SK-N-SH (cell line): ENCODE measurements around the gene MCF2L. TPM values are rescaled to one million over a fixed set of nuclear protein-coding genes. Genes with fewer than 3 reads are reported as not detected.

Source experiments
- CTCF ChIA-PET: fragments of 300-600, 350-600 bp; formaldehyde crosslinking; extraction: SDS; loops from one replicate; lab custom pipeline; 2021; lab: Yijun Ruan, JAX
- POLR2A ChIA-PET: fragments of 350-600 bp; sonication (Branson Sonifier 250); formaldehyde crosslinking; extraction: SDS; loops from one replicate; lab custom pipeline; 2020; ENCODE audit warnings: antibody characterized with exemption, inconsistent platforms; lab: Yijun Ruan, JAX
- DNase-seq: peaks from one replicate; pipeline ENCODE4 v3.0.0; 2012
- H2AFZ ChIP-seq: fragments of 200-600 bp; sonication (generic); 2 replicates; pipeline ENCODE4 v1.8.1; 2016; ENCODE audit warnings: antibody characterized with exemption, mild to moderate bottlenecking, low read depth
- H3F3A ChIP-seq: fragments of 200-600 bp; sonication (generic); replicated peaks from 2 replicates; pipeline ENCODE3; 2016; ENCODE audit warnings: antibody characterized with exemption, mild to moderate bottlenecking; ENCODE audit not compliant: insufficient read depth
- H3K27ac ChIP-seq, 2 experiments: fragments of 200-500 bp in 1 of 2; fragments of 200-600 bp in 1 of 2; sonication (Bioruptor generic) in 1 of 2; sonication (generic), shearing (Covaris generic) in 1 of 2; 2 replicates each; pipeline versions ENCODE4 v1.5.1 to v1.6.1; 2014 to 2016; ENCODE audit warnings: low read depth in 2 of 2, inconsistent platforms in 1 of 2, low read length in 1 of 2, mild to moderate bottlenecking in 1 of 2, mixed read lengths in 1 of 2
- H3K27me3 ChIP-seq: fragments of 200-600 bp; sonication (generic), shearing (Covaris generic); 2 replicates; pipeline ENCODE4 v1.6.1; 2016; ENCODE audit warnings: mixed run types; ENCODE audit not compliant: insufficient read depth
- H3K36me3 ChIP-seq, 2 experiments: fragments of 200-500 bp in 1 of 2; fragments of 200-600 bp in 1 of 2; sonication (Bioruptor generic) in 1 of 2; sonication (generic) in 1 of 2; replicated peaks in 1 of 2; 2 replicates each; pipeline versions ENCODE3 to v1.5.1; 2014 to 2016; ENCODE audit warnings: low read length in 1 of 2, mild to moderate bottlenecking in 1 of 2; ENCODE audit not compliant: insufficient read depth in 2 of 2, control insufficient read depth in 1 of 2
- H3K4me1 ChIP-seq, 2 experiments: fragments of 200-500 bp in 1 of 2; fragments of 200-600 bp in 1 of 2; sonication (Bioruptor generic) in 1 of 2; sonication (generic), shearing (Covaris generic) in 1 of 2; 2 replicates each; pipeline versions ENCODE4 v1.5.1 to v1.6.1; 2014 to 2016; ENCODE audit warnings: low read depth in 1 of 2, low read length in 1 of 2, mixed run types in 1 of 2; ENCODE audit not compliant: insufficient read depth in 2 of 2, control insufficient read depth in 1 of 2
- H3K4me2 ChIP-seq: fragments of 200-600 bp; sonication (generic), shearing (Covaris generic); 2 replicates; pipeline ENCODE4 v1.6.1; 2017; ENCODE audit warnings: mixed run types
- H3K4me3 ChIP-seq, 2 experiments: fragments of 200-500 bp in 1 of 2; fragments of 200-600 bp in 1 of 2; sonication (Bioruptor generic) in 1 of 2; sonication (generic), shearing (Covaris generic) in 1 of 2; 2 replicates each; pipeline versions ENCODE4 v1.5.1 to v1.8.1; 2014 to 2016; ENCODE audit warnings: low read depth in 2 of 2, inconsistent platforms in 1 of 2, low read length in 1 of 2, mild to moderate bottlenecking in 1 of 2, mixed read lengths in 1 of 2, moderate library complexity in 1 of 2
- H3K79me2 ChIP-seq: fragments of 200-600 bp; sonication (generic); 2 replicates; pipeline ENCODE4 v1.8.1; 2017; ENCODE audit warnings: mild to moderate bottlenecking; ENCODE audit not compliant: insufficient read depth
- H3K9ac ChIP-seq: fragments of 200-600 bp; sonication (generic); 2 replicates; pipeline ENCODE4 v1.6.1; 2017; ENCODE audit warnings: mixed run types
- H3K9me2 ChIP-seq: fragments of 200-600 bp; sonication (generic); 2 replicates; pipeline ENCODE4 v1.6.1; 2017; ENCODE audit warnings: mixed run types
- H3K9me3 ChIP-seq: fragments of 200-600 bp; sonication (generic); 2 replicates; pipeline ENCODE4 v1.6.1; 2017; ENCODE audit warnings: mixed run types, mild to moderate bottlenecking, moderate library complexity
- H4K20me1 ChIP-seq: fragments of 200-600 bp; sonication (generic); 2 replicates; pipeline ENCODE4 v1.6.1; 2017; ENCODE audit warnings: mild to moderate bottlenecking, mixed run types; ENCODE audit not compliant: insufficient read depth
- CHD2 ChIP-seq: fragments of 150-350 bp; IDR thresholded peaks from 2 replicates; pipeline ENCODE4 v1.6.1; 2018; ENCODE audit warnings: low read length; ENCODE audit not compliant: partially characterized antibody
- ELF1 ChIP-seq: IDR thresholded peaks from 2 replicates; pipeline ENCODE4 v1.4.0; 2012
- EP300 ChIP-seq, 2 experiments: IDR thresholded peaks; 2 replicates each; pipeline versions ENCODE4 v1.4.0 to v1.6.1; 2012; ENCODE audit warnings: borderline replicate concordance in 1 of 2, low read depth in 1 of 2, low read length in 1 of 2
- FOXJ3 ChIP-seq: sonication (generic); formaldehyde crosslinking; IDR thresholded peaks from 2 replicates; pipeline ENCODE4 v1.5.1; 2020; ENCODE audit warnings: mild to moderate bottlenecking, missing genetic modification reagents
- GABPA ChIP-seq: IDR thresholded peaks from 2 replicates; pipeline ENCODE4 v1.4.0; 2012; ENCODE audit warnings: low read depth, mild to moderate bottlenecking
- JUND ChIP-seq: IDR thresholded peaks from 2 replicates; pipeline ENCODE4 v1.4.0; 2012
- NRF1 ChIP-seq: IDR thresholded peaks from 2 replicates; pipeline ENCODE4 v1.6.1; 2012; ENCODE audit warnings: low read depth, mild to moderate bottlenecking, low read length
- RAD21 ChIP-seq: IDR thresholded peaks from 2 replicates; pipeline ENCODE4 v1.6.1; 2012; ENCODE audit warnings: mild to moderate bottlenecking, low read length
- RFX5 ChIP-seq: IDR thresholded peaks from 2 replicates; pipeline ENCODE4 v1.6.1; 2012; ENCODE audit warnings: mild to moderate bottlenecking, improper control_type of control experiment, low read length
- RXRA ChIP-seq: IDR thresholded peaks from 2 replicates; pipeline ENCODE4 v1.4.0; 2012; ENCODE audit warnings: low read depth, mild to moderate bottlenecking, borderline replicate concordance
- TAF1 ChIP-seq: IDR thresholded peaks from 2 replicates; pipeline ENCODE4 v1.6.1; 2012; ENCODE audit warnings: low read depth, mild to moderate bottlenecking, low read length, moderate library complexity, borderline replicate concordance
- WGBS: methylation state at CpG from one replicate; pipeline ENCODE4 v1.1.6; 2017; ENCODE audit warnings: low lambda C conversion rate; 5-methylcytosine and 5-hydroxymethylcytosine counted together
- polyA plus RNA-seq, 3 experiments: library from polyadenylated mRNA; depleted of rRNA; stranded (reverse); fragments of >200 nt; gene quantifications; 2 replicates each; pipeline ENCODE4 v1.2.3, GENCODE V29; 2012
- TF ChIP-seq, protein P1 (sequence below): fragments of 150-350 bp; IDR thresholded peaks from 2 replicates; pipeline ENCODE4 v1.6.1; 2016; ENCODE audit warnings: mild to moderate bottlenecking, low read depth, low read length
- TF ChIP-seq, protein P2 (sequence below): IDR thresholded peaks from 2 replicates; pipeline ENCODE4; 2012
- TF ChIP-seq, protein P3 (sequence below): fragments of 200-600 bp; sonication (generic); IDR thresholded peaks from 2 replicates; pipeline ENCODE4 v1.6.1; 2017; ENCODE audit warnings: antibody characterized with exemption, mild to moderate bottlenecking, moderate library complexity
- TF ChIP-seq, protein P4 (sequence below): IDR thresholded peaks from 2 replicates; pipeline ENCODE4 v1.4.0; 2012; ENCODE audit warnings: low read depth, borderline replicate concordance
- TF ChIP-seq, protein P5 (sequence below): fragments of 150-350 bp; IDR thresholded peaks from 2 replicates; pipeline ENCODE4 v1.6.1; 2017; ENCODE audit warnings: antibody characterized with exemption, low read length, low read depth, borderline replicate concordance

The MCF2L gene
- polyA plus RNA-seq, 1 of the 3 experiments (the other 2 are of a cell fraction) = 0.56 TPM

DNA sequence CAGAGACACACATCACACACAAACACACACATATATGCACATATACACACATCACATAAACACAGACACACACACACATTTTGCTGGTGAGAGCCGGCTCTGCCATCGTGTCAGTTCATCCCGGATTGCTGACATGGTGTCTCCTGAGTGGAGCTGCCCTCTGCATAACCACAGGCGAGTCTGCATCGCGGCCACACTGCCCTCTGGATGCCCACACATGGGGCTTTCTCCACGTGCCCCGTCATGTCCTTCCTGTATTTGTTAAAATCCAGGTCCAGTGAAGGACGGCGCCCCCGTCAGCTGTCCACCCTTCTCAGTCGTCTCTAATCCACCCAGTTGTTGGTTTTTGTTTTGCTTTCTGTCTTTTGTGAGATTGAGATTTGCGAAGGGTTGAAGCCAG is 84.0 kb downstream of the MCF2L start:
- H3K27me3 ChIP-seq = no peaks in the 10 kb centered on the region; the same call in 1 of the 2 replicates

DNA sequence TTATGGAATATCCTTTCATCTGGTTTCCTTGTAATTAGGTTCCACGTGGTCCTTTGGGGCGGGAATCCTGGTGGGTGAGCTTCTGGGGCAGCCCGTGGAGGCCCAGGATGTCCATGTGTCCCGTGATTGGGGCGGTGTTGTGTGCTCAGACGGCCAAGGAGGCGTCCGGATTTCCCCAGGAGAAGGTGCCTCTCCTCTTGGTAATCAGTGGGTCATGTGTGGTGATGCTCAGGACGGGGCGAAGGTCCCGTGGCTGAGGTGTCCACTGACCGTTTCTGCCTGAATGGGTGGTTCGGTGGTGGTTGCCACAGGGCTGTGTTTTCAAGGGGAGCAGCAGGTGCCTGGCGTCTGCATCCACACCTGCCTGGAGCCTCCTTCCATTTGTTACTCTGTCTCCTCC is 84.4 kb downstream of the MCF2L start:
- H3K9me3 ChIP-seq = no peaks in the 10 kb centered on the region
- POLR2A ChIA-PET = no interaction called here
- H3K4me2 ChIP-seq = no peak overlapping the region
- no peaks in the 10 kb centered on the region for H3K4me1 ChIP-seq
- H3K79me2 ChIP-seq = no peaks in the 10 kb centered on the region
- CTCF ChIA-PET = interaction anchor here (1.7 kb wide), 1 partner anchor 24 kb away, joined by 4 read pairs; no protein-coding TSS in a partner anchor
- no peaks in the 10 kb centered on the region for H3F3A ChIP-seq
- no peaks in the 10 kb centered on the region for H3K36me3 ChIP-seq
- no peak for DNase-seq
- H3K4me3 ChIP-seq = no peak overlapping the region
- H3K9me2 ChIP-seq = no peaks in the 10 kb centered on the region
- WGBS = 51% methylated on average over 10 of the region's 14 CpGs
- no peaks in the 10 kb centered on the region; the same call in 1 of the 2 replicates for H3K27me3 ChIP-seq
- H3K27ac ChIP-seq = no peak overlapping the region
- H4K20me1 ChIP-seq = no peaks in the 10 kb centered on the region
- H3K9ac ChIP-seq = no peak overlapping the region
- H2AFZ ChIP-seq = no peak overlapping the region
- no peak for TF ChIP-seq EP300 (IDR thresholded peaks at IDR 0.05; ENCODE audit: borderline replicate concordance in 1 of 2, low read depth in 1 of 2, low read length in 1 of 2)
- TF ChIP-seq, protein P1, sequence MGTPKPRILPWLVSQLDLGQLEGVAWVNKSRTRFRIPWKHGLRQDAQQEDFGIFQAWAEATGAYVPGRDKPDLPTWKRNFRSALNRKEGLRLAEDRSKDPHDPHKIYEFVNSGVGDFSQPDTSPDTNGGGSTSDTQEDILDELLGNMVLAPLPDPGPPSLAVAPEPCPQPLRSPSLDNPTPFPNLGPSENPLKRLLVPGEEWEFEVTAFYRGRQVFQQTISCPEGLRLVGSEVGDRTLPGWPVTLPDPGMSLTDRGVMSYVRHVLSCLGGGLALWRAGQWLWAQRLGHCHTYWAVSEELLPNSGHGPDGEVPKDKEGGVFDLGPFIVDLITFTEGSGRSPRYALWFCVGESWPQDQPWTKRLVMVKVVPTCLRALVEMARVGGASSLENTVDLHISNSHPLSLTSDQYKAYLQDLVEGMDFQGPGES = no peak
- TF ChIP-seq, protein P2, sequence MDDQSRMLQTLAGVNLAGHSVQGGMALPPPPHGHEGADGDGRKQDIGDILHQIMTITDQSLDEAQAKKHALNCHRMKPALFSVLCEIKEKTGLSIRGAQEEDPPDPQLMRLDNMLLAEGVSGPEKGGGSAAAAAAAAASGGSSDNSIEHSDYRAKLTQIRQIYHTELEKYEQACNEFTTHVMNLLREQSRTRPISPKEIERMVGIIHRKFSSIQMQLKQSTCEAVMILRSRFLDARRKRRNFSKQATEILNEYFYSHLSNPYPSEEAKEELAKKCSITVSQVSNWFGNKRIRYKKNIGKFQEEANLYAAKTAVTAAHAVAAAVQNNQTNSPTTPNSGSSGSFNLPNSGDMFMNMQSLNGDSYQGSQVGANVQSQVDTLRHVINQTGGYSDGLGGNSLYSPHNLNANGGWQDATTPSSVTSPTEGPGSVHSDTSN = no peak
- no peak for TF ChIP-seq RFX5
- no peak for TF ChIP-seq CHD2
- TF ChIP-seq, protein P3, sequence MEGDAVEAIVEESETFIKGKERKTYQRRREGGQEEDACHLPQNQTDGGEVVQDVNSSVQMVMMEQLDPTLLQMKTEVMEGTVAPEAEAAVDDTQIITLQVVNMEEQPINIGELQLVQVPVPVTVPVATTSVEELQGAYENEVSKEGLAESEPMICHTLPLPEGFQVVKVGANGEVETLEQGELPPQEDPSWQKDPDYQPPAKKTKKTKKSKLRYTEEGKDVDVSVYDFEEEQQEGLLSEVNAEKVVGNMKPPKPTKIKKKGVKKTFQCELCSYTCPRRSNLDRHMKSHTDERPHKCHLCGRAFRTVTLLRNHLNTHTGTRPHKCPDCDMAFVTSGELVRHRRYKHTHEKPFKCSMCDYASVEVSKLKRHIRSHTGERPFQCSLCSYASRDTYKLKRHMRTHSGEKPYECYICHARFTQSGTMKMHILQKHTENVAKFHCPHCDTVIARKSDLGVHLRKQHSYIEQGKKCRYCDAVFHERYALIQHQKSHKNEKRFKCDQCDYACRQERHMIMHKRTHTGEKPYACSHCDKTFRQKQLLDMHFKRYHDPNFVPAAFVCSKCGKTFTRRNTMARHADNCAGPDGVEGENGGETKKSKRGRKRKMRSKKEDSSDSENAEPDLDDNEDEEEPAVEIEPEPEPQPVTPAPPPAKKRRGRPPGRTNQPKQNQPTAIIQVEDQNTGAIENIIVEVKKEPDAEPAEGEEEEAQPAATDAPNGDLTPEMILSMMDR = no peak

More for the DNA sequence above, 84.0 kb downstream of the MCF2L start:
- CTCF ChIA-PET = interaction anchor here (1.7 kb wide), 1 partner anchor 24 kb away, joined by 4 read pairs; no protein-coding TSS in a partner anchor
- H3K79me2 ChIP-seq = no peaks in the 10 kb centered on the region
- H3K36me3 ChIP-seq = no peaks in the 10 kb centered on the region
- H3K9me2 ChIP-seq = no peaks in the 10 kb centered on the region
- H3K9ac ChIP-seq = no peak overlapping the region
- H3F3A ChIP-seq = no peaks in the 10 kb centered on the region
- H3K4me2 ChIP-seq = no peak overlapping the region
- DNase-seq = no peak
- TF ChIP-seq CHD2 = no peak
- TF ChIP-seq FOXJ3 (CRISPR knock-in tag) = no peak
- TF ChIP-seq RFX5 = no peak
- TF ChIP-seq RXRA = no peak
- TF ChIP-seq GABPA = no peak
- no peak for TF ChIP-seq JUND
- no peak for TF ChIP-seq TAF1
- TF ChIP-seq, protein P2 = no peak
- TF ChIP-seq EP300 (IDR thresholded peaks at IDR 0.05; ENCODE audit: borderline replicate concordance in 1 of 2, low read depth in 1 of 2, low read length in 1 of 2) = no peak
- no peak for TF ChIP-seq RAD21
- TF ChIP-seq NRF1 = no peak
- TF ChIP-seq, protein P4, sequence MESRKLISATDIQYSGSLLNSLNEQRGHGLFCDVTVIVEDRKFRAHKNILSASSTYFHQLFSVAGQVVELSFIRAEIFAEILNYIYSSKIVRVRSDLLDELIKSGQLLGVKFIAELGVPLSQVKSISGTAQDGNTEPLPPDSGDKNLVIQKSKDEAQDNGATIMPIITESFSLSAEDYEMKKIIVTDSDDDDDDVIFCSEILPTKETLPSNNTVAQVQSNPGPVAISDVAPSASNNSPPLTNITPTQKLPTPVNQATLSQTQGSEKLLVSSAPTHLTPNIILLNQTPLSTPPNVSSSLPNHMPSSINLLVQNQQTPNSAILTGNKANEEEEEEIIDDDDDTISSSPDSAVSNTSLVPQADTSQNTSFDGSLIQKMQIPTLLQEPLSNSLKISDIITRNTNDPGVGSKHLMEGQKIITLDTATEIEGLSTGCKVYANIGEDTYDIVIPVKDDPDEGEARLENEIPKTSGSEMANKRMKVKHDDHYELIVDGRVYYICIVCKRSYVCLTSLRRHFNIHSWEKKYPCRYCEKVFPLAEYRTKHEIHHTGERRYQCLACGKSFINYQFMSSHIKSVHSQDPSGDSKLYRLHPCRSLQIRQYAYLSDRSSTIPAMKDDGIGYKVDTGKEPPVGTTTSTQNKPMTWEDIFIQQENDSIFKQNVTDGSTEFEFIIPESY = no peak
- TF ChIP-seq, protein P5, sequence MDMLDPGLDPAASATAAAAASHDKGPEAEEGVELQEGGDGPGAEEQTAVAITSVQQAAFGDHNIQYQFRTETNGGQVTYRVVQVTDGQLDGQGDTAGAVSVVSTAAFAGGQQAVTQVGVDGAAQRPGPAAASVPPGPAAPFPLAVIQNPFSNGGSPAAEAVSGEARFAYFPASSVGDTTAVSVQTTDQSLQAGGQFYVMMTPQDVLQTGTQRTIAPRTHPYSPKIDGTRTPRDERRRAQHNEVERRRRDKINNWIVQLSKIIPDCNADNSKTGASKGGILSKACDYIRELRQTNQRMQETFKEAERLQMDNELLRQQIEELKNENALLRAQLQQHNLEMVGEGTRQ = no peak
- no peak for TF ChIP-seq ELF1
- TF ChIP-seq, all 33 proteins: peak for 0
- H3K4me1 ChIP-seq = no peaks in the 10 kb centered on the region
- POLR2A ChIA-PET = no interaction called here
- no peaks in the 10 kb centered on the region for H4K20me1 ChIP-seq
- no peak overlapping the region for H3K27ac ChIP-seq
- no peak overlapping the region for H2AFZ ChIP-seq
- 73% methylated on average over 13 of the region's 13 CpGs for WGBS
- no peaks in the 10 kb centered on the region for H3K9me3 ChIP-seq
- no peak overlapping the region for H3K4me3 ChIP-seq
